ENCODE measurements around the gene WIPF2.
"Not testable (repeated sequence)": the region's sequence is repeated elsewhere in the genome, so short reads cannot be mapped to it uniquely, and the experiment has no call there.

Gene WIPF2

DNA sequence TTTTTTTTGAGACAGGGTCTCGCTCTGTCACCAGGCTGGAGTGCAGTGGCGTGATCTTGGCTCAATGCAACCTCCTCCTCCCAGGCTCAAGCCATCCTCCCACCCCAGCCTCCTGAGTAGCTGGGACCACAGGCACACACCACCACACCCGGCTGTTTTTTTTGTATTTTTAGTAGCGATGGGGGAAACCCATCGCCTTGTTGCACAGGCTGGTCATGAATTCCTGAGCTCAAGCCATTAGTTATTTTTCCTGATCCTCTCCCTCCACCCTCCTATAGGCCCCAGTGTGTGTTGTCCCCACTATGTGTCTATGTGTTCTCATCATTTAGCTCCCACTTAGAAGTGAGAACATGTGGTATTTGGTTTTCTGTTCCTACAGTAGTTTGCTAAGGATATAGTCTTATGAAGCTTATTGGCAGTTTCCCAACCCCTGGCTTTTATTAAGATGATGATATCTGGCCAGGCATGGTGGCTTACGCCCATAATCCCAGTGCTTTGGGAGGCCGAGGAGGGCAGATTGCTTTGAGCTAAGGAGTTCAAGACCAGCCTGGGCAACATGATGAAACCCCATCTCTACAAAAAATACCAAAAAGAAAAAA lies 80.2 kb downstream of the WIPF2 start:
- DNase-seq = not testable (repeated sequence)

DNA sequence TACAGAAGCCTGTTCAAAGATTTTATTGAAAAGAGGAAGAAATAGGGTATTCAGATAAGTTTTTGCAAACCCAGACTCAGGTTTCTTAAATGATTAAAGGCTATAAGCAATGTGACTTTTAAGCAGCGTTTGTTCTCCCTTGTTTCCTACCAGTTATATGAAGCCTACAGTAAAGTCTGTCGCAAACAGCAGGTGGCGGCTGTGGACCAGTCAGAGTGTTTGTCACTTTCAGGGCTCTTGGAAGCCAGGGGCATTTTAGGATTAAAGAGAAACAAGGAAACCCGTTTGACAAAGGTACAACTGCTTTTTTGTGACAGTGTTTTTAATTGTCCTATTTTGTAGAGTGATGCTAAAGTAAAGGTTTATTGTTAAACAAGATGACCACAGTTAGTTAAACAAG lies 82.2 kb downstream of the WIPF2 start:
- DNase-seq = peak; percentile 53

DNA sequence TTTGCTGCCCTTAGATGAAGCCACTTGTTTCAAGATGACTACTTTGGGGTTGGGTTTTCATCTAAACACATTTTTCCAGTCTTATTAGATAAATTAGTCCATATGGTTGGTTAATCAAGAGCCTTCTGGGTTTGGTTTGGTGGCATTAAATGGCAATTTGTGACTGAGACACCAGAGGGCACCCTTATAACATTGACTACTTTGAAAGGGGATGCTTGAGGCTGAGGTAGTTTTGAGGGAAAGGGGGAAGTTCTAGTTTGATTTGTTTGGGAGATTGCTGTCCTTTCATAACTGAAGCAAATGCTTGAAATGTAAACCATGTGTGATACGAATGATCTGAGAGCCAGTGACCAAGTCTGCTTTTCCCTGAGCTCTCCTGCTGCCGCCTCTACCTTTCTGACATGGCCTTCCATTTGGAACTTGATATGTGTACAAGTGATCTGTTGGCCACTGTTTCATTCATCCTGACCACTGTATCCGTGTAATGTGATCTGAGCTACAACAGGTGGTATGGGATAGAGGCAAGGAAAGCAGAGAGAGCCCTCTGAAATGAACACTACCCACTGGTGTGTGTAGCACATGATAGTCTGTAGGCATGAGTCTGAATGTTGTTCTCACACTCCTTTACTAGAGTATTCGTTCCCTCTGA lies 84.0 kb downstream of the WIPF2 start:
- peak; percentile 89 for DNase-seq

DNA sequence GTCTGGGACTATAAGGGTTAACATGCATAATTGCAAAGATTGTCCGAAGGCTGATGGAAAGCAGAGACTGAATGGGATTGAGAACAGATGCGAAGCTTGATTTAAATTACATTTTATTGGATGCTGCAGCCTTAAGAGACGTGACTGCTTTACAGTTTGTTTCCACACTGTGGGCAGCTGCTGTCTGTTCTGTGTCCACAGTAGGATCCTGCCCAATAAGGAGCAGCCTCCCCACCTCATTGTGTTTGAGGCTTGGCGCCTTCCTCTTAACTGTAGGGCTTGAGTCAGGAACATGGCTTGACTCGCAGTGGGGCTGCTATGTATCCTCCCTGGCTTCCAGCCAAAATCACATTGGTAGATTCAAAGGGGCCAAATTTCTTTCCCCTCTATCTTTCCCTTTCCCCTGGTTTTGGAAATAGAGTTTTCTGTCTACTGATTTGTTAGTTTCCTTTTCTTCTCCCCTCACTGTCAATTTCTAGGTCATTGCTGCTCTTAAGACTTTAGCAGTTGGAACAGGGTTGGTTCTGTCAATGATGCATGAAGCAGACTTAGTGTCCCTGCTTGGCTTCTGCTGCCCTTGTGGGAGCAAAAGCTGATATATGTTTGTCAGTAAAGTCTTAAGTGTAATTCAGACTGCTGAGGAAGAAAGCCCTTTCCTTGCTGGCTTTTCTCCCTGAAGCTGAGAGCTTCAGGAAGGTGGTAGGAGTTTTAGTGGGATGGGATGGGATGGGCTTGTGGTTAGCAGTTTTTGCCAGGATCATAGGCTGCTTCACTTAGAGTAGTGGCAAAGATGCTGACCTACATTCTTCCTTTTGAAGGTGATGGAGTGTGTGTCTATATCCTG lies 84.8 kb downstream of the WIPF2 start:
- DNase-seq = no peak

DNA sequence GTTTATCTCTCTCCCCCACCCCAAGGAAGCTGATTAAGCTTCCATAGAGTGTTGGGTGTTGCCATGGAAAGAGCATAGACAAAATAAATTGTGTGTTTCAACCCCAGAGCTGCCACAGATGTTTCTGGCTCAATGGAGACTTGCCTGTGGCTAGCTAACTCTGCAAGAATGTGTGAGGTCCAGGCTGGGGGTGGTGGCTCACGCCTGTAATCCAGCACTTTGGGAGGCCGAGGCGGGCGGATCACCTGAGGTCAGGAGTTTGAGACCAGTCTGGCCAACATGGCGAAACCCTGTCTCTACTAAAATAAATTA lies 85.4 kb downstream of the WIPF2 start:
- DNase-seq = not testable (repeated sequence)

DNA sequence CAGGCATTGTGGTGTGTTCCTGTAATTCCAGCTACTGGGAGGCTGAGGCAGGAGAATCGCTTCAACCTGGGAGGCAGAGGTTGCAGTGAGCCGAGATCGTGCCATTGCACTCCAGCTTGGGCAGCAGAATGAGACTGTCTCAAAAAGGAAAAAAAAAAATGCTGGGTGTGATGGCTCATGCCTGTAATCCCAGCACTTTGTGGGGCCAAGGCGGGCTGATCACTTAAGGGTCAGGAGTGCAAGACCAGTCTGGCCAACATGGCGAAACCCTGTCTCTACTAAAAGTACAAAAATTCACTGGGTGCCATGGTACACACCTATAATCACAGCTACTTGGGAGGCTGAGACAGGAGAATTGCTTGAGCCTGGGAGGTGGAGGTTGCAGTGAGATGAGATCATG lies 85.8 kb downstream of the WIPF2 start:
- not testable (repeated sequence) for DNase-seq

DNA sequence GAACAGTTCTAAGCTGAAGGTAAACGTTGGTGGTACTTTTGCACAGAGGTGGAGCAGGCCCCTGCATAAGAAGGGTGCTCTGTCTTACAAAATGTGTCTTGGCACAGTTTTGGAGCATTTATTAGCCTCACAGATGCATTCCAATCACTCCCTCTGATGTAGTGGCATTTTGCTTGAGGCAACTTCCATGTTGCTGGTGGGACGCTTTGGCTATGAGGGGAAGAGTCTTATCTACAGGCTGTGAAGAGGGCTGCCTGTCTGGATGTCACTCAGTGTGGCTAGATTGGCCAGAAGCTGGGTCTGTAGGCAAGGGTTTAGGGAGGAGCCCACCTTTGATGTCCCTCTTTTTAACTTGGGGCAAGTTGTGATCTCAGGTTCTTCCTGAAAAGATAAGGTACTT lies 87.3 kb downstream of the WIPF2 start:
- peak; percentile 53 for DNase-seq

DNA sequence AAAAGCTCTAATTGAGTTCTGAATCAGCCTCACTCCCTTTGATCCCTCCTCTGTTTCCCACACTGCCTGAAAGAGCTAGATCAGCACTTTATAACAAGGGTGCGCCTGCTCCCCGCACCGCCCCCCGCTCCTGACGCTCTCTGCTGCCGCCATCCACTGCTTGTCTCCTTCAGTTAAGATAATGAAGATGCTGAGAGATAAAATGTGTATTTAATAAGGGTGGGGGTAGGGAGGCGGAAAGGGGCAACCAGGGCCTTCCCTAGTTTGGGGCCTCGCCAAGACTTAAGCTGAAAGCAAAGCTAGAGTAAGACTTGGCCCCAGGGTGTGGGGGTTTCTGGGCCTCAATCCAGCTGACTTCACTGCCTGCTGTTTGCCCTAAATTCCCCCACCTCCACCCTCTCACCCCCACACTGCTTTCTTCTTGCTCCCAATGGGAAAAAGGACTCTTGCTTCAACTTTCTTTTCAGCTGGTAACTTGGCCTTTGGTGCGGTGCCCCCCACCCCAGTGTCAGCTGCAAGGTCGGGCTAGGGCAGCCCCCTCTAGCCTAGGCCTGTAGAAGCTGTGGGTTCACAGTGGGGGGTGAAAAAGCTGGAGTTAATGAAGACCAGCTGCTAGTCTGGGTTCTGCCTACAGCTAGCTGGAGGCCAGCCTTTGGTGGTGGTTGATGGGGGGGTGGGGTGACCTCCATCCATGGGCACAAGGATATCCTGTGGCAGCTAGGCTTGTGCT lies 88.1 kb downstream of the WIPF2 start:
- DNase-seq = peak; percentile 65

DNA sequence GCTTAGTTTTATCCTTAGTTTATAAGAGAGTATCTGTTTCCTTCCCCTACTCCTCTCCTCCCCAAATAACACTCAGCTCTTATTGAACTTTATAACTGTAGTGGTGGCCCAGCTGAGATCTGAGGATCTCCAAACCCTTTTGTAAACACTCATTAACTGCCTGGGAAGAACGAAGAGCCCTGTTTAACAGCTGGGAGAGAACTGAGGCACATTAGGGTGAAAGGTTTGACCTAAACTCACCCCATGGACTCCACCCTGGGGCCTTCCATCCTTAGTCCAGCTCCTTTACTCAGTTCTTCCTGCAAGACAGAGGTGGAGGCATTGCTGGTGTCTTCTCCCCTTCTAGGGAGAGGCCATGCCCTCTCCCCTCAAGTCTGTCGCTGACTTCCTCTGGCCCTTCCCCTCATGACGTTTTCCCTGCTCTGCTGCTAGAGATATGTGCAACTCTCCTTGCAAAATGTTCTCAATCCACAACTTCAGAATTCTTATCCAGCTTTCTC lies 88.7 kb downstream of the WIPF2 start:
- DNase-seq = peak; percentile 72

DNA sequence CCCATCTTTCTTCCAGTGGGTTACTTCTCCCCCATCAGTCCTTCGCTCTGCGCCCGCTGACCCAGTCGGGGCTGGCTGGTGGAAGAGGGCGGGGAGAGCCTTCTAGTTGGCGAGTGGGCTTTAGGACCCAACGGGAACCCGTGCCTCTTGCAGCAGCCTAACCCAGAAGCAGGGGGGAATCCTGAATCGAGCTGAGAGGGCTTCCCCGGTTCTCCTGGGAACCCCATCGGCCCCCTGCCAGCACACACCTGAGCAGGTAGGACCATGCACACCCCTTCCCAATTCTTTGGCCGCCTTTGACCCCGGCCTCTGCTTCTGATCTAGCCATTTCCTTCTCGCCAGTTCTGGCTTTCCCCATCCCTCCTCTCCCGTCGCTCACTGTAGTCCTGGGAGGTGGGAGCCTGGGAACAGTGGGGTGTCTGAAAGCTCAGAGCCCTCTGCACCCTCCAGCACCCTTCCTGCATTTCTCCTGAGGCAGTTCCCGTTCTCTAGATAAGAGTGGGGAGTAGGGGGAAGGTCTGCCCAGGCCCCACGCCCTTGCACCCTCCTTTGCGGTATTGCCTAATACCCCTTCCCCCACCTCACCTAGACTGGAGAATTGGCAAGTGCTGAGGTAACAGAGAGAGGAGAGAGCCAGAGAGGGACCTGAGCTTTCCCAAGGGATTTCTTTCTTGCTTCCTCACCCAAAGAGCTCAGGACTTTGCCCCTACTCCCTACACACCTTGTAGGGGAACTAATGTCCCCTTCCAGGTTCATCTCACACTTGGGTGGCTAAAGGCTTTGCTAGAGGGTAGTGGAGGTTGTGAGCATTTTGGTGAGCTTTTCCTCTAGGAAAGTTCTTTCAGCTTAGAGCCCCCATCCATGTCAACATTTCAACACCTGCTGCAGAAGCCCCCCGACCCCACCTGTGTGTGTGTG lies 90.2 kb downstream of the WIPF2 start, which contains the start of gene RARA:
Gene RARA, plus strand, starts transcription at position 150 of the 918 bp plus-strand sequence. CDS start 22,039 bp downstream, outside the sequence.
- DNase-seq = peak; percentile 74

DNA sequence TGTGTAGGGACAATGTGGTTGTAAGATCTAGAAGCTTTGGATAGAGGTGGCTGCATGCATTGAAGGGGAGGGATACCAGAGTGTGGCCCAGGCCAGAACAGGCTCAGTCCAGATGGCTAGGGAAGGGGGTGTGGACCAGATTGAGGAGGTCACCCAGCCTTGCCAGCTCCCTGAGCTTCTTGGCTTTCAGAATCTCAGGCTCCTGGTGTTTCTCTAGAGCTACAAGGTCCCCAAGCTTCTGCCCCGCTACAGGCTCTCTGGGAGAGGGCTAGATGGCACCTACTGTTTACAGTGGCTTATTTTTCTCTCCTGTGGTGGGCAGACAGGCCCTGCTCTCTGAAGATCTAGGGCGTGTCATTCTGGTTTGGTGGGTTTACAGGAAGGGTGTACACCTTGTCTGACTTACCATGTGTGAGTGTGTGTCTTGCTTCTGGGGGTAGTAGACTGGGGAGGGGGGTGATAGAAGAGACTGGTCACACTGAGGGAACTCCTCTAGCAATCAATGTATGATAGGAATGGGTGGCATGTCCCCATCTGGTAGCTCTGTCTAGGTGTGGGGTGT lies 90.9 kb downstream of the WIPF2 start:
- no peak for DNase-seq

DNA sequence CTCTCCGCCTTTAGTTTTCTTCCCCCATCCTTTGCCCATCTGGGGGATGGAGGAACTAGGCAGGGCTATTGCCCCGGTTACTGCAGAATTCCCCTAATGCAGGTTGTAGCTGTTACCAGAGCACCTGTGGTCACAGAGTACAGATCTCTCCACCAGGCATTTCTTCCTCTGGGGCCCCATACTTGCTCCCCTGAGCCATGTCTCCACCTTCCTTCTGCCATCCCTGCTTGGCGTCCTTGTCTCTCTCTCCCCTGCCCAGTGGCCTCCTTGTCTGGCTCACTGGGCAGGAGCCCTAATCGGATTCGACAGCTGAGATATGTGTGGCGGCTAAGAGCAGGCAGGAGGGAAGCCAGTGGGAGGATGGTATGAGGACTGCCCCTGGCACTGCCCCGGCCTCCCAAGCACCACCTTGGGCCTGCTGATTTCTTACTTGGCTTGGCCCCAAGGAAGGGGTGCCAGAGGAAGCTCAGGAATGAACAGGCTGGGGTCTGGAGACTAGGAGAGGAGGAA lies 91.8 kb downstream of the WIPF2 start:
- no peak for DNase-seq

DNA sequence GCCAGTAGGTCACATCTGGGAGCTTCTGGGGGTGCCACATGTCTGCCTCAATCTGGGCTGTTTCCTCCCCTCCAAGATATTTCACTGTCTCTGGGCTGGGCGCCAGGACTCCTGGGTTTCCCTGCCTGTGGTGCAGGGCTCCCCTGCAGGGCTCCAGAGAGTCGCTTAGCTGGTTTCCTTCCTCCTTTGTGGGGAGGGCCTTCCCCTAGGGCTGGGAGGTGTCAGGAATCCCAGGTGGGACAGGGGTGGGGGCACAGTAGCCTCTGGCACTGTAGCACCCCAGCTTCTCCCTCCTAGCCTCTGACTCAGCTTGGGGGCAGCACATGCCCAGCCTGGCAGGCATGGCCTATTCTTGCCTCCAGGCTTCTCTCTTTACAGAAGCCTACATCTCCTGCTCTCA lies 92.5 kb downstream of the WIPF2 start:
- peak; percentile 70 for DNase-seq

DNA sequence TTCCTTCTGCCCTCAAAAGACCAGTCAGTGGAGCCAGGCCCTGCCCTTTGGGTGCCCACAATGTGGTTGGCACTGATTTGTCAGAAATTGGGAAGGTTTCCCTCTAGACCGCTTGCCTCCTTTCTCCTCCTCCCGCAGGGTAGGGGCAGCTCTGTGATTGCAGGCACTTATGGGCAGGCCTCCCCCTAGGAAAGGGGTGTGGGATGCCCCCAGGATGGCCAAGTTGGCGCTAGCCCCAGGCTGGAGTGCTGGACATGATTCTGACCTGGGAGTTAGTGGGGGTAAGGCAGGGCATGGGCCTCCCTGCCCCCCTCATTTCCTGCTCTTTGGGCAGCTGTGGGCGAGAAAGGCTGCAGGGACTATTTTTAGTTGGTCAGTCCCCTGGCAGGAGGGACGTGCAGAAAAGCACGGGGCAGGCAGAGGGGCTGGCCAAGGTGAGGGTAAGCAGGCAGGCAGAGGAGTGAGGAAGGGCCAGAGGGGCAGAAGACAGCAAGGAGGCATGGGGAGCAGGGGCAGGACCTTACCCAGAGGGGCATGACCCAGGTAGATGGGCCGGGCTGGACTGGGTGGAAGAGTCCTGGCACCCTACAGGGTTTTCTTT lies 93.1 kb downstream of the WIPF2 start:
- DNase-seq = no peak

DNA sequence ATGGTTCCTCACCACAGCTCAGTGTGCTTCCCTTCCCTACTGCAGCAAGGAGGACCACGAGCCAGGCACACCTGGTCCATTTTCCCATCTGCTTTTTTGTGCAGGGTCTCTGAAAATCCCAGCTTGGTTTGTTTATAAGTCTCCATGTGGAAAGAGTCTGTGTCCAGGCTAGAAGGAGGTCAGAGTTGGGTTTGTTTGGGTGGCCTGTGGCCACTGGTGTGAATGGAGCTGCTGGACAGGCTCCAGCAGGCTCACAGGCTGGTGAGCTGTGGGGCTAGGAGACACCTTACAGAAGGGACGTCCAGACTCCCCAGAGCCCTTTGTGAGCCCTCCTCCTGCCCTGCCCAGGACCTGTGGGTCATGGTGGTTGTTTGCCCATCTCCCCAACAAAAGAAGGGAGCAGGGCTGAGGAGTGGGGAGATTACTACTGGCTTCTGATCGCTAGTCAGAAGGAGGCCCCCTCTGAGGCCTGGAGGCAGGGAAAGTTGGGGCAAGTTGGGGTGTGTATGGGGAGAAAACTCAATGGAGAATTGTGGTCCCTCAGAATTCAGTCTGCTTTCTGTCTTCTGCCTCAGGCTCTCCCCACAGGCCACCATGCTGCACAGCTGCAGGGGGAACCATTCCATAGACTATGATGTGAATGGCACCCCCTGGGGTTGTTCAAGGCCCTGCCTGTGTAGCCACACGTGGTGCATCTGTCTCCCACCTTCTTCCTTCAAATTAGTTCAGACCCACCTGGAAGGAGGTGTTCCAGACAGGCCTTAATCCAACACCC lies 94.0 kb downstream of the WIPF2 start:
- no peak for DNase-seq

DNA sequence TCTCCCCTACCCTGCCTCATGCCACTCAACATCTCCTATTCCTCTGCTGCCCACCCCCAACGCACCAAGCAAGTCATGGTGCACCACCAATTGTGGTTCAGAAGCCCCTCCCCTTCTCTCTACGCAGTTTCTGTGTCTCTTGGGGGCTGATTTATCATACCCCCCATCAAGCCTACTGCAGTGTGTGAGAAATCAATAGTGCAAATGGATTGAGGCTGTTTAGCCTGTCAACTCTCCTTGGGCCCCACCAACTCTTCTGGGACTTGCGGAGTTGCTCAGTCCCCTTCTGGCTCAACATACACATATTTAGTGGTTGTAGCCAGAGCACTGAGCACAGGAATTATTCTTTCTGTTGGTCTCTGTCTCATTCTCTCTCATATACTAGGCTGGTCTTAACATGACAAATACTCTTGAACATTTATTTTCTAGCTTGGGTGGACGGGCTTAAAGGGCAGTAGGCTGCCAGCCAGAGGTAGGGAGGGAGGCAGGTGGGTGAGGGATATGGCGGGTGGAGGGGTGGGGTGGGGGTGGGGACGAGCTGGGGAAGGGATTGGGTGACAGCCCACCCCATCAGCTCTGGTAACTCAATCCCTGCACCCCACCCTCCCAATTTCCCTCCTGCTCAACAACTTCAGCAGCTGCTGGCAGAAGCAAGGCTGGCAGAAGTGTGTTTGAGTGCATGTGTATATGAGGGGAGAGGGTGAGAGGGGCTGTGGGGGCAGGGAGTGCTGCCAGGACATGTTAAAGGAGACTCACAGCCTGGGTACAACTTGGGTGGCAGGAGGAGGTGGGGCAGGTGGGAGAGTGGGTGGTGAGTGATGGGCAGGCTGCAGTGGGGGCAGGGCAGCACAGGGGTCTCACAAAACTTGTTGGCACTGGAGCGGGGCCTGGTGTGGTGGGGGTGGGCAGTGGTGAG lies 94.8 kb downstream of the WIPF2 start:
- no peak for DNase-seq

DNA sequence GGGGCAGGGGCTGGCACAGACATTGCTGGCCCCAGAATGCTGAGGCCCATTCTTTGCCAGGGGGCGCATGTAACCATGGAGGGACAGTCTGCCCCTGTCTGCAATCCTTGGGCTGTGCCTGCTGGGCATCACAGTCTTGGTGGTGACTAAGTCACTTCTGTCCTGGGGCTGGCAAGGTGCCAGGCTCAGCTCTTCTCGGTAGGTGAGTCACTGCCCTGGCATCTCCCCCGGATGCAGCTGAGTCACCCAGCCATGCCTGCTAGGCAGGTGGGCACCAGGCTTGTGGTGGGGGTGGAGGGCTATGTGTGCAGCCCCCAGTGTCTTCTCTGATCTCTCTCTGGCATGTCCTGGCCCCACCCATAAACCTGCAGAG lies 95.5 kb downstream of the WIPF2 start:
- peak; percentile 91 for DNase-seq

DNA sequence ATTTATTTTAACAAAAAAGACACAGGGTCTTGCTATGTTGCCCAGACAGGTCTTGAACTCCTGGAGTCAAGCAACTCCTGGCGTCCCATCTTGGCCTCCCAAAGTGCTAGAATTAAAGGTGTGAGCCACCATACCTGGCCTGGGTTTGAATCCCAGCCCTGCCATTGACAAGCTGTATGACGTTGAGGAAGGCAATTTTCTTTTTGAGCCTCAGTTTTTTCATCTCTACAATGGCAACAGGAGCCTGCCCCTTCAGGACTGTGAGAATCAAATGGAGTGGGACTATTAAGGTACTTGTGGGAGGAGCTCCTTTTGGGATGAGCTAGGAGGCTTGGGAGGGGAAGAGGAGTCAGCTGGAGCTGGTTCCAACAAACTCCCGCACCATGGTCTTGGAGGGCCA lies 96.1 kb downstream of the WIPF2 start:
- no peak for DNase-seq
